Measurements from ENCODE around the gene CPNE7. TPM values are rescaled to one million over a fixed set of nuclear protein-coding genes. Genes with fewer than 3 reads are reported as not detected.

Gene CPNE7
- total and polyA plus RNA-seq, 4 donors = 0.30 to 0.56 (median 0.47) TPM; not detected in 1

GRCh38 chr16:89584768-89585549 lies 9.4 kb downstream of the CPNE7 start:
- no peak overlapping the region for H3K4me3 ChIP-seq (ENCODE audit: low read depth in 1 of 3, low read length in 3 of 3)
- peaks cover 6 to 13% (median 6%) of the 10 kb centered on the region in 4 donors for H3K4me1 ChIP-seq (ENCODE audit: control insufficient read depth in 4 of 4, insufficient read depth in 4 of 4, low read length in 3 of 4)
- TF ChIP-seq HNF4A (conservative IDR thresholded peaks at IDR 0.05) (no peak), GABPA (IDR thresholded peaks at IDR 0.05 in 1 of 2, conservative IDR thresholded peaks at IDR 0.05 in 1 of 2) (no peak), YY1 (IDR thresholded peaks at IDR 0.05) (no peak), FOXA1 (IDR thresholded peaks at IDR 0.05) (no peak), HNF4G (IDR thresholded peaks at IDR 0.05) (no peak), CTCF (IDR thresholded peaks at IDR 0.05; ENCODE audit: low read depth, low read length, missing input control) (no peak), EGR1 (IDR thresholded peaks at IDR 0.05; ENCODE audit: low read depth in 2 of 2) (no peak), JUND (IDR thresholded peaks at IDR 0.05) (no peak), REST (IDR thresholded peaks at IDR 0.05) (no peak), NR2F2 (IDR thresholded peaks at IDR 0.05) (no peak), MAX (IDR thresholded peaks at IDR 0.05) (no peak), RXRA (IDR thresholded peaks at IDR 0.05) (no peak), ZBTB33 (IDR thresholded peaks at IDR 0.05) (no peak), TAF1 (conservative IDR thresholded peaks at IDR 0.05) (no peak)
- H3K9ac ChIP-seq (ENCODE audit: low read depth in 1 of 2, low read length in 2 of 2) = no peak overlapping the region
- H3K36me3 ChIP-seq (ENCODE audit: control insufficient read depth in 4 of 4, insufficient read depth in 3 of 4, low read depth in 1 of 4, low read length in 3 of 4) = no peaks in the 10 kb centered on the region
- 81% methylated on average over 25 of the region's 25 CpGs for WGBS
- H3K27ac ChIP-seq (ENCODE audit: low read depth in 1 of 2, low read length in 2 of 2) = no peak overlapping the region
- no peak for DNase-seq (ENCODE audit: low spot score)
- no peaks in the 10 kb centered on the region for H3K9me3 ChIP-seq (ENCODE audit: control insufficient read depth in 4 of 4, low read length in 3 of 4)
- no peaks in the 10 kb centered on the region for H3K27me3 ChIP-seq (ENCODE audit: control insufficient read depth in 4 of 4, insufficient read depth in 4 of 4, low read length in 3 of 4)

GRCh38 chr16:89586218-89586617 lies 10.7 kb downstream of the CPNE7 start:
- TF ChIP-seq FOXA1 (IDR thresholded peaks at IDR 0.05) (no peak), FOXA2 (IDR thresholded peaks at IDR 0.05) (no peak), CTCF (IDR thresholded peaks at IDR 0.05; ENCODE audit: low read depth, low read length, missing input control) (no peak), TAF1 (conservative IDR thresholded peaks at IDR 0.05) (no peak), HNF4A (conservative IDR thresholded peaks at IDR 0.05) (no peak), ZBTB33 (IDR thresholded peaks at IDR 0.05) (no peak), MAX (IDR thresholded peaks at IDR 0.05) (no peak)
- 87% methylated on average over 7 of the region's 7 CpGs for WGBS
- no peak overlapping the region for H3K4me3 ChIP-seq (ENCODE audit: low read depth in 1 of 3, low read length in 3 of 3)
- no peaks in the 10 kb centered on the region for H3K36me3 ChIP-seq (ENCODE audit: control insufficient read depth in 4 of 4, insufficient read depth in 3 of 4, low read depth in 1 of 4, low read length in 3 of 4)
- no peak for DNase-seq (ENCODE audit: low spot score)
- no peaks in the 10 kb centered on the region for H3K9me3 ChIP-seq (ENCODE audit: control insufficient read depth in 4 of 4, low read length in 3 of 4)
- peaks cover 6 to 13% (median 6%) of the 10 kb centered on the region in 4 donors for H3K4me1 ChIP-seq (ENCODE audit: control insufficient read depth in 4 of 4, insufficient read depth in 4 of 4, low read length in 3 of 4)
- H3K27me3 ChIP-seq (ENCODE audit: control insufficient read depth in 4 of 4, insufficient read depth in 4 of 4, low read length in 3 of 4) = no peaks in the 10 kb centered on the region
- no peak overlapping the region for H3K27ac ChIP-seq (ENCODE audit: low read depth in 1 of 2, low read length in 2 of 2)
- H3K9ac ChIP-seq (ENCODE audit: low read depth in 1 of 2, low read length in 2 of 2) = no peak overlapping the region
